Gastrocnemius medialis (tissue), 4 donors: Measurements from ENCODE around the gene TMEM214.

ENCODE experiments used
- POLR2A ChIP-seq, 2 donors: fragments of 450-650 bp; IDR thresholded peaks; one replicate each; pipeline ENCODE4 v1.6.1; 2017; ENCODE audit warnings: antibody characterized with exemption in 2 of 2, mild to moderate bottlenecking in 2 of 2, moderate library complexity in 2 of 2
- TF ChIP-seq, protein P1 (sequence below), 5 experiments: fragments of 450-650 bp in 3 of 5; fragments of 200-600 bp in 2 of 5; sonication (generic) in 2 of 5; IDR thresholded peaks in 4 of 5; conservative IDR thresholded peaks in 1 of 5; 1 replicate in 4 of 5; 2 replicates in 1 of 5; pipeline ENCODE4 v1.5.1; 2016 to 2019; ENCODE audit warnings: antibody characterized with exemption in 5 of 5, mild to moderate bottlenecking in 3 of 5, moderate library complexity in 3 of 5

DNA sequence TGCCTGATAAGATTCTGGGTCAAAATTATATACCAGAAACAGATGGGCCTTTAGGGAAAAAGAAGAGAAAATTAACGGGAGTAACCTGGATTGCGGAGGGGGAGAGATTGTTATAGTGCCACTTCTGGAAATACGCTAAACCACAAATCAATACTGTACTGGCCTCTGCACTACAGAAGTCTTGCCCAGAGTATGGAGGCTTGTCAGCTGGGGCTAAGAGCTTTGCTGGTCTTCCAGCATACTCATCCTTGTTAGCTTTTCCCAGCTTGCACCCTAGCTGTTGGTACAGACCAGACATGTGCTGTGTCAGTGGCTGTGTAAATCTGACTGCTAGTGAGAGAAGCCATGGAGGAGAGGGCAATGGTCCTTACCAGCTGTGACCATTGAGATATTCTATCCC is 27.6 kb downstream of the TMEM214 start:
- TF ChIP-seq, protein P1, sequence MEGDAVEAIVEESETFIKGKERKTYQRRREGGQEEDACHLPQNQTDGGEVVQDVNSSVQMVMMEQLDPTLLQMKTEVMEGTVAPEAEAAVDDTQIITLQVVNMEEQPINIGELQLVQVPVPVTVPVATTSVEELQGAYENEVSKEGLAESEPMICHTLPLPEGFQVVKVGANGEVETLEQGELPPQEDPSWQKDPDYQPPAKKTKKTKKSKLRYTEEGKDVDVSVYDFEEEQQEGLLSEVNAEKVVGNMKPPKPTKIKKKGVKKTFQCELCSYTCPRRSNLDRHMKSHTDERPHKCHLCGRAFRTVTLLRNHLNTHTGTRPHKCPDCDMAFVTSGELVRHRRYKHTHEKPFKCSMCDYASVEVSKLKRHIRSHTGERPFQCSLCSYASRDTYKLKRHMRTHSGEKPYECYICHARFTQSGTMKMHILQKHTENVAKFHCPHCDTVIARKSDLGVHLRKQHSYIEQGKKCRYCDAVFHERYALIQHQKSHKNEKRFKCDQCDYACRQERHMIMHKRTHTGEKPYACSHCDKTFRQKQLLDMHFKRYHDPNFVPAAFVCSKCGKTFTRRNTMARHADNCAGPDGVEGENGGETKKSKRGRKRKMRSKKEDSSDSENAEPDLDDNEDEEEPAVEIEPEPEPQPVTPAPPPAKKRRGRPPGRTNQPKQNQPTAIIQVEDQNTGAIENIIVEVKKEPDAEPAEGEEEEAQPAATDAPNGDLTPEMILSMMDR (IDR thresholded peaks at IDR 0.05 in 4 of 5, conservative IDR thresholded peaks at IDR 0.05 in 1 of 5), result no peak
- no peak for TF ChIP-seq POLR2A (IDR thresholded peaks at IDR 0.05)
